Globus pallidus (tissue), 1 donor: ENCODE results near the gene CCL4.
A peak's percentile ranks its signal among the peaks of the same experiment; 100 is the strongest.
"Not testable (repeated sequence)": the region's sequence is repeated elsewhere in the genome, so short reads cannot be mapped to it uniquely, and the experiment has no call there.

Source experiments
- DNase-seq: peaks from one replicate; pipeline ENCODE4 v3.0.0-alpha.2; 2015; ENCODE audit warnings: low spot score

Gene CCL4

DNA sequence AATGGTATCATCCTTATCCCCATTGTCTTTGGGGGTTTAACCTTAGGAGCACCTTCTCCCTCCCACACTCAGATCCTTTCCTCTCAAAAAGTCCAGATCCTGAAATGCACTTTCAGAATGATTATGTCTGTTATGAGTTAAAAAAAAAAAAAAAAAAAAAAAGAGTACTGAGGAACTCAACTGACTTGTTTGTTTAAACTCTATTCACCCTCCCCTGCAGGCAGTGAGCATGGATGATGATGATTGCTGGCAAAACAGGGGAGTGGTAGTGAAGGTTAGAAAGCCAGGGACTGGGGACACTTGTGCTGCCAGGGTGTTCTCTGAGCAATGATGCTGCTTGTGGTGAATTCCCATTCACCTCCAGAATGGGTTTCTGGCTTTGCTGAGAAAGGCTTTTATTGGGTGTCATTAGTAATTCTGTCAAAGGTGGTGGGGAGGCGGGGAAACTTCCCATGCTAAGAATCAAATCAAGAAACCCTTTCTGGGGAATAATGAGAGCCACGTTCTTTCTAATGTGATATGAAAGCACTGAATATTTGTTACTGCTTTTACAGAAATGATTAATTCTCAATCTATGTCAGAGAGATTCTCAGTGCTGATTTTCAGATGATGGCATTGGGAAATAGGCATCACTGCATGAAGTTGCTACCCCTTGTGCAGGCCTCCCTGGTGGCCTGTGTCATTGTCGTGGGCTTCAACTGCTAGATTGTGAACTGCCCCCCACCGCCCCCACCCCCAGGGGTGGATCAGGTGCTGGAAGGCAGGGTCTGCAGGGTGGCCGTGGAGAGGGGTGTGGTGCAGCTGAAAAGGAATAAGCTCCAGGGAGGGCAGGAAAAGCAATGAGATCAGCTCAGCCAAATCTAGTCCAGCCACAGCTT is 14.1 kb downstream of the CCL4 start:
- DNase-seq, result no peak

GRCh38 chr17:36118477-36119353 is 15.1 kb downstream of the CCL4 start:
- DNase-seq, result no peak

GRCh38 chr17:36120221-36120620 is 16.6 kb downstream of the CCL4 start:
- no peak for DNase-seq

- DNase-seq, result not testable (repeated sequence)
Measured at GRCh38 chr17:36121099-36121498, 17.5 kb downstream of the CCL4 start.

GRCh38 chr17:36123431-36123830 is 19.8 kb downstream of the CCL4 start:
- no peak for DNase-seq

- DNase-seq, result no peak
Measured at GRCh38 chr17:36124879-36125824, 21.5 kb downstream of the CCL4 start.

DNA sequence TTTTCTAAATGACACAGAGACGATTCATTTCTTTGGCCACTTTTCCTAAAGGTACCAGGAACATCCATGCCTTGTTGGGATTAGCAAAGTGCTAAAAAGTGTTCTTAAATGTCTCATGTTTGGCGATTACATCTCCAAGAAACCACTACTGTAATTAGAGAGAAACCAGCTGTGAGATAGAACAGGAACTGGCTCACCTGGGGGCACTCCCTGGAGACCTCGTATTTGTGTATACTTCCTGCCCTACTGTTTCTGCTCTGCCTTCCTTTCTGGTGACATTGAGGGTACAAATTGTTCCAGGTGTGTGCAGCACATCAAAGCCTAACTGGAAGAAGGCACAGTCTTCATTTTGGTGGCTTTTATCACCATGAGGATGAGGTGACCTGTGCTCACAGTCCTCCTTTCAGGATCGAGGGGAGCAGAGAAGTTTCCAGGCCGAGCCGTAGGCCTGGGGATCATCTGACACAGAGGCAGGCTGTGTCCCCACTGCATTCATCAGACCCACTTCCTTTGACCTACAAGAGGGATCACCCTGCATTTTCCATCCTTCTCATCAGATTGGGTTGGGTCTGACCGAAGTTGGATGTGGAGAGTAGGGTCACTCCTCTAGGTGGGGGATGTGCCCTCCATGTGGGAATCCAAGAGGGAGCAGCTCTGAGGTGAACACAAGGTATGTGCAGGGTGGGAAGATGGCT is 23.7 kb downstream of the CCL4 start:
- DNase-seq, result no peak

DNA sequence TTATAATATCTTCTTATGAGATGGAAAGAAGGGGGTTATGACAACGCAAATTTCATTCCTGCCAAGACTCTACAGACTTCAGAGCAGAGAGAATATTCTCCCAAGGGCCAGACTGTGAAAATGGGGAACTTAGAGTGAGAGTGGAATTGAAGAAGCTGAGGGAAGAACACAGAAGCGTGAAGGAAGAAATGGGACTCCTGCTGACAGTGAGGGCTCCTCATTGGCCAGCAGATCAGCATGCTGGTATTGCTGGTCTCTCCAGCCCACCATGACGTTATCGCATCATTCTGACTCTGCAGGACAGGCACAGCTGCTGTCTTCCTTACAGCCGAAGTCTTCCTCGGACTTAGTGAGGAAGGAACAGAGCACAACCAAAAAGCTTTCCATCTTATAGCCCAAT is 24.3 kb downstream of the CCL4 start:
- no peak for DNase-seq

- DNase-seq, result no peak
Measured at GRCh38 chr17:36128411-36128978, 24.9 kb downstream of the CCL4 start.

- no peak for DNase-seq
Measured at GRCh38 chr17:36129616-36130015, 26.0 kb downstream of the CCL4 start.

- DNase-seq, result no peak
Measured at GRCh38 chr17:36130346-36130745, 26.7 kb downstream of the CCL4 start.

- DNase-seq, result no peak
Measured at GRCh38 chr17:36131421-36131820, 27.8 kb downstream of the CCL4 start.

DNA sequence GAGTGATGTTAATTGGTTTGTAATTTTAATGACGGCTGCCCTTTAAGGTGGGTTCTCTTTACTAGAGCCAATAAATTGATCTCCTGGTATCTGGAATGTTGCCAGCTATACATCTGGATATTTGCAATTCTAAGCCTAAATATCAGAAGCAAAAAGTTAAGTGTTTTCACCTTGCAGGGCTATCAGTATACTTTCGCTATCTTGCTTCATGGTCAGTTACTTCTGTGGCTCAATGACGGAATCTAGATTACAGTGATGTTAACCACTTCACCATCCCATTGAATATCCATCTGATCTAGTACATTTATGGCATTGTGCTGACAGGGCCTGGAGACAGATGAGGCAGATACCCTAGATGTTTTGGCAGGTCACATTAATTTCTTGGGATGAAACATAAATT is 28.3 kb downstream of the CCL4 start:
- DNase-seq, result no peak

- DNase-seq, result no peak
Measured at GRCh38 chr17:36132421-36132831, 28.8 kb downstream of the CCL4 start.

DNA sequence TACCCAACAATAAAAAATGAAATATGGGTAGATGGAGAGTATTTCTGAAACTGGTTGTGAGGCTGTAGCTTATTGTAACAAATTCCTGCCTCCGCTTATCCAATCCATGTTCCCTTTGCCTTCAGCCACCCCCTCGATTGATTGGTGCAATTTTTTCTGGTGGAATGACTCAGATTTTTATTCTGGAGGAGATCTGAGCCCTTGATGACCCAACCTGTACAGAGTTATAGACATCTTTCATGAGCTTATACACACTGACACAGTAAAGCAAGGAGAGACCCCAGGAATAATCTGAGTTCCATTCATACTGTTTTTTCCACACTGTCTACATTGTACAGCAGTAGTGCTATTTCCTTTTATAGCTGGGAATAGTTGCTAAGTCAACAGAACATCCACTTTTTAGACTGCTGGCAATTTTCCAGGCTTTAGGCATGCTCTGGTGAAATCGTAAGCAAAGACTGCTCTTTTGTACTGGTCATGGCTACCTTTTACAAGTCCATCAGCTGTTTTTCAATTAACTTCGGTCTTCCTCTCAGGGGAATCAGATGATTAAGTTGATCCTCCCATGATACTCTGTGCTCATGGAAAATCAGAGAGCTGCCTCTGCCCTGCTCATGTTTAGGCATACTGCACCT is 30.1 kb downstream of the CCL4 start:
- DNase-seq, result peak; percentile 17

- DNase-seq, result no peak
Measured at GRCh38 chr17:36135465-36135864, 31.8 kb downstream of the CCL4 start.

GRCh38 chr17:36136036-36136435 is 32.4 kb downstream of the CCL4 start:
- DNase-seq, result no peak

DNA sequence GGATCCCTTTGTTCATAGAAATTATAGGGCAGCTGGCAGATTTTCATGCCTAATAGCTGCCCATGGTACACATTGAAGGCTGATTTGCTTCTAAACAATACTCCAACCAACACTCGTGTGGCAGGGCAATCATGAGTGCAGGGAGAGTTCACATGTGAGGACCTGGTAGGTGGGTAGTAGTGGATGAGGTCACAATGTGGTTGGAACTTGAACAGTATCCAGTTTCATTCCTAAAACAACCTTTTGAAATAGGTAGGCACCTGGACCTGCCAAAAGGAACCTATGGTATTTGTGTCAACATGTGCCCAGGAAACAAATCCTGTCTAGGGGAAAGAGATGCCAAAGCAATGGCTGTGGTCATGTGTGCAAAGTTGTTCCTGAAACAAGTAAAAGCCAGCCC is 32.8 kb downstream of the CCL4 start:
- no peak for DNase-seq

DNA sequence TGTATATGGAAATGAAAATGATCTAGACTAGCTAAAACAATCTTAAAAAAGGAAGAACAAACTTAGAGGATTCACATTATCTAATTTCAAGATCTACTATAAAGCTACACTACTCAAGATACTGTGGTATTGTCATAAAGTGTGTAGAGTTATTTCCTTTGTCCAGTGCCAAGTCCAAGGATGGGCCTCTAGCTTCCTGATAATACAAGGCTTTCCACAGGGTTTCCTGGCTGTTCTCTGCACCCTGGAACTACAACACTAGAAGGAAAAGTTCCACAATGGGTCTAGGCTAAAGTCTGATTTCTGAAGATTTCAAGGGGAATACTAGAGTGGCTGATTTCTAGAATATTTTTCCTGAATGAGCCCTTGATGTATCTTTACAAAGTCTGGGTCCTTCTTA is 38.6 kb downstream of the CCL4 start:
- no peak for DNase-seq

- DNase-seq, result no peak
Measured at GRCh38 chr17:36142806-36143205, 39.2 kb downstream of the CCL4 start.
